Astrocyte of the spinal cord (primary cell): ENCODE data around the gene TP53AIP1.

Source experiments
- DNase-seq: peaks from one replicate; pipeline ENCODE4 v3.0.0; 2011; ENCODE audit warnings: low read depth, low spot score
- H3K4me3 ChIP-seq: 2 replicates; pipeline ENCODE4 v1.5.1; 2011; ENCODE audit warnings: low read depth, mild to moderate bottlenecking, low read length, moderate library complexity
- in situ Hi-C: cut with HindIII; loops from 2 replicates; pipeline ENCODE4 v1.10.0; 2017; ENCODE audit warnings: low sequenced_read_pairs
- TF ChIP-seq, protein P1 (sequence below): IDR thresholded peaks from 2 replicates; pipeline ENCODE4 v1.5.1; 2012; ENCODE audit warnings: low read depth, mild to moderate bottlenecking, low read length, inconsistent platforms

Gene TP53AIP1

DNA sequence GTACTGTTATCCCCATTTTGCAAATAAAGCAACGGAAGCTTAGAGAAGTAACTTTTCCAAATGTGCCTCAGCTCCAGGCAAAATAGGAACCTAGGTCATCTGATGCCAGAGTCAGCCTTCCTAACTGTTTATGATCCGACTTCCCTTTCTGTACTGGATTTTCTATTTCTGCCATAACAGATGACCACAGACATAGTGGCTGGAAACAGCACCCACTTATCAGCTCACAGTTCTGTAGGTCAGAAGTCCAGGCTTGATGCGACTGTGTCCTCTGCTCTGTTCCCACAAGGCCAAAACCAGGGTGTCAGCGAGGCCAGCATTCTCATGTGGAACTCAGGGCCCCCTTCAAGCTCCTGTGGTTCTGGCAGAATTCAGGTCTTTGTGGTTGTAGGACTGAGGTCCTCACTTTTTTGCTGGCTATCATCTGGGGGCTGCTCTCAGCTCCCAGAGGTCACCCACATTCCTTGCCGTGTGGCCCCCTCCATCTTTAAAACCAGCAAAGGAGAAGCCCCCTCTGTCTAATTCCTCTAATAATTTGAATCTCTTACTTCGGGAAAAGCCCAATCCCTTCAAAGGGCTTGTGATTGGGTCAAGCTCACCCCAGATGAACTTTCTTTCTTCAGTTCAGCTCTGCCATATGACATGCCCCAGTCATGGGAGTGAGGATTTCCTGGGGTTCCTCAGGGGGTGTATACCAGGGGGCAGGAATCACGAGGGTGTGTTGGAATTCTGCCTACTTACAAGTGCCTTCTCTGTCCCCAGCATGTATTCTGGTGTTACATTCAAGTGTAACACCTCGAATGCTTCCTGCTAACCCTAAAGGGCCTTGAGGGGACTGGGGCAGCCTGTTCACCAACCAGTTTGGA, 36.3 kb downstream of the TP53AIP1 start:
- H3K4me3 ChIP-seq = no peak overlapping the region
- in situ Hi-C loops = no loop called here

DNA sequence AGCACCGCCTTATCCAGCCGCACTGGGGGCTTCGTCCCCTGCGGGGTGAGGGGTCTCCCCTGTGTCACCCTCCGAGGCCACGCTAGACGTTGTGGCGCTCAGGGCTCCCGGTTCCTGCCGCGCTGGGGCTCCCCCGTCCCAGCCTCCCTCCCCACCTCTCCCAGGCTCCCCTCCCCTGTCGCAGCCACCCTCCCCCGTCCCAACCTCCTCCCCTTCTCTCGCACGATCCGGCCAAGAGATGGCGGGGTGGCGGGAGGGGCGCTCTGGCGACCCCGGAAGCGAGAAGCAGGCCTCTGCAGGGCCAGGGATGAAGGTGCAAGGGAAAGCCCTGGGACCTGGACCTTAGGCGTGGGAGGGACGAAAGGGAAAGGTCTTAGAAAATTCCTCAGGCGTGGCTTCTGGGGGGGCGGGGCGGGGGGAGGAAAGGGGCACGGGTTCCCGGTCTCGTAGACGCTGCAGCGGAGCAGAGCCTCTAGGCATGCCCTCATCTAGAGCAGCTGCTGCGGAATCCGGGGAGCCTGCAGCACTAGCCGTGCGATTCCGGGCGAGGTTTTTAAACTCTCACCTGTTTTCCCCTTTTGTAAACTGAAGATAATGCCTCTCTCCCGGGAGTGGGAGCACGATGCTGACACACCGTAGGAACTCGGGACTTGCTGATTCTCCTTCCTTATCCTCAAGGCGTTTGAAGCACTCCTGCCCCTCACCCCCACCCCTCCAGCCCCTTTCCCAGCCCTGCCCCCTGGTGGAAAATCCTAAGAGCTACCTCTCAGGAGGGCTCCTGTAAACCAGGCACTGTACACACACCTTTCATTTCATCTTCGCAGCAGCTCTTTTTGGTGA, 37.1 kb downstream of the TP53AIP1 start:
- in situ Hi-C loops = no loop called here
- TF ChIP-seq, protein P1, sequence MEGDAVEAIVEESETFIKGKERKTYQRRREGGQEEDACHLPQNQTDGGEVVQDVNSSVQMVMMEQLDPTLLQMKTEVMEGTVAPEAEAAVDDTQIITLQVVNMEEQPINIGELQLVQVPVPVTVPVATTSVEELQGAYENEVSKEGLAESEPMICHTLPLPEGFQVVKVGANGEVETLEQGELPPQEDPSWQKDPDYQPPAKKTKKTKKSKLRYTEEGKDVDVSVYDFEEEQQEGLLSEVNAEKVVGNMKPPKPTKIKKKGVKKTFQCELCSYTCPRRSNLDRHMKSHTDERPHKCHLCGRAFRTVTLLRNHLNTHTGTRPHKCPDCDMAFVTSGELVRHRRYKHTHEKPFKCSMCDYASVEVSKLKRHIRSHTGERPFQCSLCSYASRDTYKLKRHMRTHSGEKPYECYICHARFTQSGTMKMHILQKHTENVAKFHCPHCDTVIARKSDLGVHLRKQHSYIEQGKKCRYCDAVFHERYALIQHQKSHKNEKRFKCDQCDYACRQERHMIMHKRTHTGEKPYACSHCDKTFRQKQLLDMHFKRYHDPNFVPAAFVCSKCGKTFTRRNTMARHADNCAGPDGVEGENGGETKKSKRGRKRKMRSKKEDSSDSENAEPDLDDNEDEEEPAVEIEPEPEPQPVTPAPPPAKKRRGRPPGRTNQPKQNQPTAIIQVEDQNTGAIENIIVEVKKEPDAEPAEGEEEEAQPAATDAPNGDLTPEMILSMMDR = peak; percentile 43
- DNase-seq = peak; percentile 17
- peak overlapping the region; percentile 49 for H3K4me3 ChIP-seq

More for the DNA sequence above, 36.3 kb downstream of the TP53AIP1 start:
- DNase-seq = no peak
- TF ChIP-seq, protein P1 = no peak

DNA sequence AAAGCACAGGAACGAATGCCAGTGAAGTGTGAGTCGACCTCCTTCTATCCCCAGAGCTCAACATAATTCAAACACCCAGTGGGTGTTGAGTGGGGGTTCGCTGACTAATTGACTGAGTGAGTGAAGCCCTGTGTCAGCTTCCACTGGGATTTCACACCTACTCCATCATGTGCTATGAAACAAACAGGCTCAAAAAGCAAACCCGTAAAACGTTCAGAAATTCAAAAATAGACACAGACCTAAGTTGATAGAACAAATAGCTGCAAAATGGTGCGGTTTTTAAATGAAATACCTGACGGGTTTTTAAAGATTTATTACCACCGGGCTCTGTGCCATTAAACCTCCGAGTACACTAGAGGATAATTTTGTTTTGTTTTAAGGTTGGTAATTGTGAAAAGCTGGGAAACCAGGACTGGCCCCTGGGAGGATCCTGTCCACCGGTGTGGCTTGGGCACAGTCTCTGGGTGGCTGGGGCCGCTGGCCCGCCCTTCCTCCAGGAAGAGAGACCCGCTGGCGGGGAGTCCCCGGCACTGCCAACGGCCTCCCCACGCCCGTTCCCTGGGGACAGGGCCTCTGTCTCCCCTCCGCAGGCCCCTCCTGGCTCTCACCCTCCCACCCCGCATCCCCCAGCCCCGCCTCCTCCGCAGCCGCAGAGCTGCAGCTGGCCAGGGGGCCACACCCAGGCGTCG, 37.9 kb downstream of the TP53AIP1 start:
- in situ Hi-C loops = no loop called here
- peak overlapping the region; percentile 49 for H3K4me3 ChIP-seq
- TF ChIP-seq, protein P1 = no peak
- peak; percentile 32 for DNase-seq

DNA sequence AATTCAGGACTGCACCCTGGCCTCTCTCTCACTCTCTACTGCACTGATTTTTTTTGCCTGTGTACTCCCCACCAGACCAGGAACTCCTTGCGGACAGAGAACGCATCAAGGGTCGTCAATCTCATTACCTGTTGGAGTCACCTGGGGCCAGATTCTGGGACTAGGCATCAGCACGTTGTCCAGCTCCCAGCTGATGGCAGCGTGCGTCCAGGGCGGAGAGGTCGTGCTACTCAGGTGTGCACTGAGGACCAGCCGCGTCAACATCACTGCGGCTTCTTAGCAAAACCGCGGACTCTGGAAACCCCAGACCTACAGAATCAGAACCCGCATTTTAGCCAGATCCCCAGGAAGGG, 38.4 kb downstream of the TP53AIP1 start:
- H3K4me3 ChIP-seq = no peak overlapping the region
- in situ Hi-C loops = no loop called here
- DNase-seq = no peak
- TF ChIP-seq, protein P1 = no peak

DNA sequence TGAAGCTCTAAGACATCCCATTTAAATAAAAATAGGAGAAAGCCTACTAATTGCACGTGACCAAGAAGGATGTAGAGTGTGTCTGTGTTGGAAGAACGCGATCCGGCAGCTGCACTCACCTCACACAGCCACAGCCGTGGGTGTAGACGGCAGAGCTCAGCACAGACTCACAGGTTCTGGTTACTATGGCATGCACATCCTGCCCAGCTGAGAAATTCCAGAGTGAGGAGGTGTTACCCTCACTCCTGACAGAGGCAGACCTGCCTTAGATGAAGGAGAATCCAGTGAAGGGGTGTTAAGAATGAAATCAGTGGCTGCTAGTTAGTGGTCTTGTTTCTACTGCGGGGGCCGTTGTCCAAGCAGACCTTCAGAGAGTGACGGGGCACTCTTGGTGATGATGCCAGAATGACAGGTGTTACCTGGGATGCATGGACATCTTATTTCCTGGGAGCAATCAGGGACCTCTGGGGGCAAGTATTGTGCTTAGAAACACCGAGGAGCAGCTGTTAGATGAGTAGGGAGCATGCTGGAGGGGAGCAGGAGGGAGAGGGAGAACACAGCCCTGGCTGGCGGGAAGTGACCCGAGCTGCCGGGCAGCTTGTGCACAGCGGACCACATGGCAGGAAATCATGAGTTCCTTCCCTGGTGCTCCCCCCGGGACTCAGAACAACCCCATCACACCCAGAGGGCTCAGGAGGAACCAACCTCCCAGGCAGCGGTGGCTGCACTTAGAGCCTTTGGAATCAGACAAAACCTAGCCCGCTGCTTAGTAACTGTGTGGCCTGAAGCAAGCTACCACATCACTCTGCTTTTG, 39.2 kb downstream of the TP53AIP1 start:
- in situ Hi-C loops = no loop called here
- TF ChIP-seq, protein P1 = no peak
- DNase-seq = peak; percentile 16

More for the DNA sequence above, 39.2 kb downstream of the TP53AIP1 start:
- no peak overlapping the region for H3K4me3 ChIP-seq
